Measurements from ENCODE around the gene SLC2A10. TPM values are rescaled to one million over a fixed set of nuclear protein-coding genes. Genes with fewer than 3 reads are reported as not detected.

SLC2A10 gene
- polyA plus RNA-seq, 3 donors = not detected

- H3K9ac ChIP-seq (ENCODE audit: insufficient read depth, low read length, poor library complexity, severe bottlenecking) = no peak overlapping the region
- no peak overlapping the region for H3K27ac Mint-ChIP-seq
- no peaks in the 10 kb centered on the region for H3K27me3 ChIP-seq (ENCODE audit: control insufficient read depth in 2 of 2, insufficient read depth in 2 of 2, low read length in 2 of 2)
- no peak overlapping the region for H3K4me3 Mint-ChIP-seq
- H3K4me1 ChIP-seq (ENCODE audit: control insufficient read depth in 1 of 2, insufficient read depth in 2 of 2, low read length in 2 of 2) = no peaks in the 10 kb centered on the region
- no peaks in the 10 kb centered on the region for H3K36me3 ChIP-seq (replicated peaks in 1 of 2; ENCODE audit: control insufficient read depth in 1 of 2, insufficient read depth in 2 of 2, low read length in 2 of 2)
- no peaks in the 10 kb centered on the region for H3K36me3 Mint-ChIP-seq
- H3K4me1 Mint-ChIP-seq = no peaks in the 10 kb centered on the region
- WGBS (ENCODE audit: insufficient coverage) = 82% methylated on average over 3 of the region's 4 CpGs
- TF ChIP-seq, protein P1, sequence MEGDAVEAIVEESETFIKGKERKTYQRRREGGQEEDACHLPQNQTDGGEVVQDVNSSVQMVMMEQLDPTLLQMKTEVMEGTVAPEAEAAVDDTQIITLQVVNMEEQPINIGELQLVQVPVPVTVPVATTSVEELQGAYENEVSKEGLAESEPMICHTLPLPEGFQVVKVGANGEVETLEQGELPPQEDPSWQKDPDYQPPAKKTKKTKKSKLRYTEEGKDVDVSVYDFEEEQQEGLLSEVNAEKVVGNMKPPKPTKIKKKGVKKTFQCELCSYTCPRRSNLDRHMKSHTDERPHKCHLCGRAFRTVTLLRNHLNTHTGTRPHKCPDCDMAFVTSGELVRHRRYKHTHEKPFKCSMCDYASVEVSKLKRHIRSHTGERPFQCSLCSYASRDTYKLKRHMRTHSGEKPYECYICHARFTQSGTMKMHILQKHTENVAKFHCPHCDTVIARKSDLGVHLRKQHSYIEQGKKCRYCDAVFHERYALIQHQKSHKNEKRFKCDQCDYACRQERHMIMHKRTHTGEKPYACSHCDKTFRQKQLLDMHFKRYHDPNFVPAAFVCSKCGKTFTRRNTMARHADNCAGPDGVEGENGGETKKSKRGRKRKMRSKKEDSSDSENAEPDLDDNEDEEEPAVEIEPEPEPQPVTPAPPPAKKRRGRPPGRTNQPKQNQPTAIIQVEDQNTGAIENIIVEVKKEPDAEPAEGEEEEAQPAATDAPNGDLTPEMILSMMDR (IDR thresholded peaks at IDR 0.05) = no peak
- H3K27ac ChIP-seq (ENCODE audit: low read depth in 1 of 2, low read length in 2 of 2) = no peak overlapping the region
- intact Hi-C loops (cut with micrococcal nuclease) = no loop called here
- no peak for DNase-seq
- H3K4me2 ChIP-seq (replicated peaks; ENCODE audit: extremely low read depth, low read length, poor library complexity, severe bottlenecking) = no peak overlapping the region
- no peak overlapping the region for H3K4me3 ChIP-seq (replicated peaks in 1 of 3; ENCODE audit: low read depth in 2 of 3, low read length in 3 of 3)
- peaks cover 2 to 10% (median 8%) of the 10 kb centered on the region in 7 donors for H3K9me3 Mint-ChIP-seq
- peaks cover 0 to 3% (median 3%) of the 10 kb centered on the region in 3 donors for H3K27me3 Mint-ChIP-seq (ENCODE audit: low read depth in 3 of 3)
- peaks cover 3 to 6% of the 10 kb centered on the region in 2 donors for H3K9me3 ChIP-seq (replicated peaks in 1 of 2; ENCODE audit: control insufficient read depth in 1 of 2, insufficient read depth in 1 of 2, low read length in 2 of 2)
- H2AFZ ChIP-seq (ENCODE audit: insufficient read depth, low read depth, low read length, poor library complexity, severe bottlenecking) = no peak overlapping the region
- H4K20me1 ChIP-seq (ENCODE audit: insufficient read depth, low read length) = no peaks in the 10 kb centered on the region
- no peaks in the 10 kb centered on the region for H3K79me2 ChIP-seq (ENCODE audit: insufficient read depth, low read length)
Measured at GRCh38 chr20:46701556-46701955, 7.9 kb upstream of the SLC2A10 start.

DNA sequence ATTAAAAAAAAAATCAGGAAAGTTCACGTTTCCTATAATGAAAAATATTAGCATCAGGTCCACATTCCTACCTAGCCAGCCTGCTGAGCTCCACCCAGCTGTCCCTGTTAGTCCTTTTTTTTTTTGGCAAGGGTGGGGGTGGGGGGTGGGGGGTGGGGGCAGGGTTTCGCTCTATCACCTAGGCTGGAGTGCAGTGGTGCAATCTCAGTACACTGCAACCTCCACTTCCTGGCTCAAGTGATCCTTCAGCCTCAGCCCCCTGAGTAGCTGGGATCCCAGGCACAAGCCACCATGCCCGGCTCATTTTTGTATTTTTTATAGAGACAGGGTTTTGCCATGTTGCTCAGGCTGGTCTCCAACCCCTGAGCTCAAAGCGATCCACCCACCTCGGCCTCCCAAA lies 7.5 kb upstream of the SLC2A10 start:
- Histone ChIP-seq H3K4me2 (replicated peaks; ENCODE audit: extremely low read depth, low read length, poor library complexity, severe bottlenecking) (no peak overlapping the region), H3K79me2 (ENCODE audit: insufficient read depth, low read length) (no peaks in the 10 kb centered on the region), H3K9me3 (replicated peaks in 1 of 2; ENCODE audit: control insufficient read depth in 1 of 2, insufficient read depth in 1 of 2, low read length in 2 of 2) (peaks cover 3 to 7% of the 10 kb centered on the region in 2 donors), H3K36me3 (replicated peaks in 1 of 2; ENCODE audit: control insufficient read depth in 1 of 2, insufficient read depth in 2 of 2, low read length in 2 of 2) (no peaks in the 10 kb centered on the region), H4K20me1 (ENCODE audit: insufficient read depth, low read length) (no peaks in the 10 kb centered on the region), H3K27ac (ENCODE audit: low read depth in 1 of 2, low read length in 2 of 2) (no peak overlapping the region), H3K4me3 (replicated peaks in 1 of 3; ENCODE audit: low read depth in 2 of 3, low read length in 3 of 3) (no peak overlapping the region), H2AFZ (ENCODE audit: insufficient read depth, low read depth, low read length, poor library complexity, severe bottlenecking) (no peak overlapping the region), H3K4me1 (ENCODE audit: control insufficient read depth in 1 of 2, insufficient read depth in 2 of 2, low read length in 2 of 2) (no peaks in the 10 kb centered on the region), H3K27me3 (ENCODE audit: control insufficient read depth in 2 of 2, insufficient read depth in 2 of 2, low read length in 2 of 2) (no peaks in the 10 kb centered on the region), H3K9ac (ENCODE audit: insufficient read depth, low read length, poor library complexity, severe bottlenecking) (no peak overlapping the region)
- Mint-ChIP-seq H3K9me3 (peaks cover 3 to 14% (median 8%) of the 10 kb centered on the region in 7 donors), H3K27me3 (ENCODE audit: low read depth in 3 of 3) (peaks cover 0 to 3% (median 3%) of the 10 kb centered on the region in 3 donors), H3K4me3 (no peak overlapping the region), H3K4me1 (no peaks in the 10 kb centered on the region), H3K27ac (no peak overlapping the region), H3K36me3 (no peaks in the 10 kb centered on the region)
- WGBS (ENCODE audit: insufficient coverage) = no CpG with 5 or more reads among the region's 5 CpGs
- intact Hi-C loops (cut with micrococcal nuclease) = no loop called here
- TF ChIP-seq, protein P1 (IDR thresholded peaks at IDR 0.05) = no peak
- no peak for DNase-seq

All from CD14-positive monocyte (primary cell).